ES-I3 (cell line): ENCODE measurements around the gene CARNS1.
"Not testable (repeated sequence)": the region's sequence is repeated elsewhere in the genome, so short reads cannot be mapped to it uniquely, and the experiment has no call there.

Experiments
- H3K36me3 ChIP-seq: 2 replicates; pipeline ENCODE4 v1.6.1; 2013; ENCODE audit warnings: mild to moderate bottlenecking, low read length, control low read depth, moderate library complexity; ENCODE audit not compliant: insufficient read depth
- H3K4me1 ChIP-seq: 2 replicates; pipeline ENCODE4 v1.6.1; 2013; ENCODE audit warnings: mild to moderate bottlenecking, control low read depth, low read length; ENCODE audit not compliant: insufficient read depth
- H3K9ac ChIP-seq: 2 replicates; pipeline ENCODE4 v1.6.1; 2013; ENCODE audit warnings: low read depth, mild to moderate bottlenecking, low read length, moderate library complexity
- H3K9me3 ChIP-seq: 2 replicates; pipeline ENCODE4 v1.6.1; 2013; ENCODE audit warnings: mild to moderate bottlenecking, low read length, moderate library complexity; ENCODE audit not compliant: control insufficient read depth, insufficient read depth

The CARNS1 gene

DNA sequence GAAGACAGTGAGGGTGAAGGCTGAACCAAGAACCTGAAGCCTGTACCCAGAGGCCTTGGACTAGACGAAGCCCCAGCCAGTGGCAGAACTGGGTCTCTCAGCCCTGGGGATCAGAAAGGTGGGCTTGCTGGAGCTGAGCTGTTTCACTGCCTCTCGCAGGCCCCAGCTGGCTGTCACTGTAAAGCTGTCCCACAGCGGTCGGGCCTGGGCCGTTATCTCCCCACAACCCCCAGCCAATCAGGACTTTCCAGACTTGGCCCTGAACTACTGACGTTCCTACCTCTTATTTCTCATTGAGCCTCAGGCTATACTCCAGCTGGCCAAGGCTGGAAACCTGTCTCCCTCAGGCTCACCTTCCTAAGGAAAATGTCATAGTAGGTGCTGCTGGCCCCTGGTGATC lies 17.9 kb upstream of the CARNS1 start:
- H3K36me3 ChIP-seq, result peaks cover 16% of the 10 kb centered on the region

DNA sequence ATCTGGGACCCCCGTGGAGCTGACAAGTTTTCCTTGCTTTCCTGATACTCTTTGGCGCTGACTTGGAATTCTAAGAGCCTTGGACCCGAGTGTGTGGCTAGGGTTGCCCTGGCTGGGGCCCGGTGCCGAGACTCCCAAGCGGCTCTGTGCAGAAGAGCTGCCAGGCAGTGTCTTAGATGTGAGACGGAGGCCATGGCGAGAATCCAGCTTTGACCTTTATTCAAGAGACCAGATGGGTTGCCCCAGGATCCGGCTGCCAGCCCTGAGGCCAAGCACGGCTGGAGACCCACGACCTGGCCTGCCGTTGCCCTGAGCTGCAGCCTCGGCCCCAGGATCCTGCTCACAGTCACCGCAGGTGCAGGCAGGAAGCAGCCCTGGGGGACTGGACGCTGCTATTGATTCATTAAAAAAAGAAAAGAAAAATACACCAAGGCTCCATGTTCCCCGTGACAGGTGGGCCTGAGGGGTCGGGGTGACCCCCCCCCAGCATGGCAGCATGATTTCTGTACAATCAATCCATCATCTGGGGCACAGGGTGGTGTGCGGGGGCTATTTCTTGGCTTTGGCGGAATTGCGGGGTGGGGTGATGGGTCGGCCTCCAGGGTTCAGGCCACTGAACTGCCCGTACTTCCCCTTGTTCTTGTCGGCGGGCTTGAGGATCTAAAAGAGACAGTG lies 17.4 kb upstream of the CARNS1 start:
- peaks cover 16% of the 10 kb centered on the region for H3K36me3 ChIP-seq
- no peak overlapping the region for H3K9ac ChIP-seq
- H3K4me1 ChIP-seq, result peaks cover 24% of the 10 kb centered on the region
- no peaks in the 10 kb centered on the region for H3K9me3 ChIP-seq

More for the DNA sequence above, 17.9 kb upstream of the CARNS1 start:
- H3K9me3 ChIP-seq, result no peaks in the 10 kb centered on the region
- peaks cover 23% of the 10 kb centered on the region for H3K4me1 ChIP-seq
- no peak overlapping the region for H3K9ac ChIP-seq

DNA sequence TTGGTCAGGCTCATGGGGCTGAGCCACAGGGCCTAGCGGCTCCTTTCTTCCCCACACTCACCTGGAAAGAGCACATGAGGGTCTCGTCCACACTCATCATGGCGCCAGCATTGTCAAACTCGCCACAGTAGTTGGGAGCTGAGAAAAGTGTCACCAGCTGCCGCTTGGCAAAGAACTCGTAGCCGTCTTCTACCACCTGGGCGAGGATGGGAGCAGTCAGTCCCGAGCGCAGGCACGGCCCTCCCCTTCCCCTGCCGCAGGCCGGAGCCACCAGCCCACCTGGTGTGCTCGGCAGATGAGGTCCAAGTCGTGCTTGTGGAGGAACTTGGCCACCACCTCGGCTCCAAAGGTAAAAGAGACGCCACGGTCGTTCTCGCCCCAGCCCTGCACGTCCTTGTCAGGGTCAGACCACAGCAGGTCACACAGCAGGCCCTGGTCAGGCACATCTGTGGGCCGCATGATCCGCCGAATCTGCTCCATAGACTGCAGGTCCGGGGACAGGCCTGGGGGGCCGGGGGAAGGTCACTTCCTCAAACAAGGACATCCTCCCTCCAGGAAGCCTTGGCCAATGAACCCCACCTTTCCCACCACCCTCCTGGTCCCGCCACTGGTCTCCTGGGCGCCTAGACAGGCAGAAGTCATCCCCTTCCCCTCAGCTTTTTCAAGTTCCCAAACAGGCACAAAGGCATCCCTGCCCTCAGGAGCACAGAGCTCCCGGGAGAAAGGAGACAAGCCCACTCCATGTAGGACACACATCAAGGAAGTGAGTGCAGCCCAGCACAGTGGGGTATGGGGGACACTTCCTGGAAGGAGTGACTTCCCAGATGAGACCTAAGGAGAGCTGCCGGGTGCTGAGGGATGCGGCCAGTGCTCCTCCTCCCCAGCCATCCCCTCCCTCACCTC lies 16.6 kb upstream of the CARNS1 start:
- Histone ChIP-seq H3K36me3 (peaks cover 16% of the 10 kb centered on the region), H3K4me1 (peaks cover 29% of the 10 kb centered on the region), H3K9me3 (no peaks in the 10 kb centered on the region), H3K9ac (no peak overlapping the region)

DNA sequence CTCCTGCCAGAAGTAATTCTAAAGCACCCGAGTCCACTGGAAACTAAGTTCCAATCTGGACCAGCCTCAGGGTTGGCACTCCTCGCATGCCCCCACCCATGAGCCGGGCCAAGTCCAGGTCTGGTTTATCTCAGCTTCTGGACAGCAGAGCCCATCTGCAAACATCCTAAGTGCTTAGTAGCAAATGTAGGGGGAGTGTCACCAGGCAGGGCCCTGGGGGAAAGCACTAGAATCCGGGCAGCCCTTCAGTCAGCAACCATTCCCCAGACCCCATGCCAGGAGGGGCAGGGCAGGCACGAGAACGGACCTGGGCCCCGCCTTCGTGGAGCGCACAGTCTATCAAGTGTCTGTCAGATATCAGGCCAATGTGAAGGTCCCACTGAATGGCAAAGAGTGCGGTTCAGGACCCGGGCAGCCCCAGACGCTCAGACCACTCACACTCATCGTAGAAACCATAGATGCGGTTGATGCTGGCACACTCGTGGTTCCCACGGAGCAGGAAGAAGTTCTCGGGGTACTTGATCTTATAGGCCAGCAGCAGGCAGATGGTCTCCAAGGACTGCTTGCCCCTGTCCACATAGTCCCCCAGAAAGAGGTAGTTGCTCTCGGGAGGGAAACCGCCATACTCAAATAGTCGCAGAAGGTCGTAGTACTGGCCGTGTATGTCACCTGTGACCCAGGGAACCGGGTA lies 15.1 kb upstream of the CARNS1 start:
- Histone ChIP-seq H3K9ac (peak overlapping the region; percentile 91; the same call in 1 of the 2 replicates), H3K36me3 (peaks cover 16% of the 10 kb centered on the region), H3K9me3 (no peaks in the 10 kb centered on the region), H3K4me1 (peaks cover 29% of the 10 kb centered on the region)

DNA sequence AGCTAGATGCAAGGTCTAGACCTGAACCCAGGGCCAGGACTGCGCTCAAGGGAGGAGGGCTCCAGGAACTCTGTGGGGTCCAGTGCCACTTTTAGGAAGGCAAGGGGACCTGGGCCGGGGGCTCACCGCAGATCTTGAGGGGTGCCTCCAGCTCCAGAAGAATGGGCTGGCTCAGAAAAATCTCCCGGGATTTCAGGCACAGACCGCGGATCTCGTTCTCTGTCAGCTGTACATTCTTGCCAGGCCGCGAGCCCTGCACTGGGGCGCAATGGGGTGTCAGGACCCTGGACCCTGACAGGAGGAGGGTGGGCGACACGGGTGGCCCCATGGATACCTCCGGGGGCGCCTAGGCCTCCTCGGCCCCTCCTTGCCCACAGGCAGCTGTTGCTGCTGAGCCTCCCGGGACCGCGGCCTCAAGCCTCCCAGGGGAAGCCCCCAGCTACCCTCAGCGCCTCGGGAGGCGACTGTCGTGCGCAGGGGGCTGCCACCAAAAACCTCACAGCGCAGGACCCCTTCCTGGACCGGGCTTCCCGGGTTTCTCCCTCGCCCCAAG lies 14.5 kb upstream of the CARNS1 start:
- peak overlapping the region; percentile 91 for H3K9ac ChIP-seq
- no peaks in the 10 kb centered on the region for H3K9me3 ChIP-seq
- H3K4me1 ChIP-seq, result peaks cover 28% of the 10 kb centered on the region
- H3K36me3 ChIP-seq, result peaks cover 16% of the 10 kb centered on the region

DNA sequence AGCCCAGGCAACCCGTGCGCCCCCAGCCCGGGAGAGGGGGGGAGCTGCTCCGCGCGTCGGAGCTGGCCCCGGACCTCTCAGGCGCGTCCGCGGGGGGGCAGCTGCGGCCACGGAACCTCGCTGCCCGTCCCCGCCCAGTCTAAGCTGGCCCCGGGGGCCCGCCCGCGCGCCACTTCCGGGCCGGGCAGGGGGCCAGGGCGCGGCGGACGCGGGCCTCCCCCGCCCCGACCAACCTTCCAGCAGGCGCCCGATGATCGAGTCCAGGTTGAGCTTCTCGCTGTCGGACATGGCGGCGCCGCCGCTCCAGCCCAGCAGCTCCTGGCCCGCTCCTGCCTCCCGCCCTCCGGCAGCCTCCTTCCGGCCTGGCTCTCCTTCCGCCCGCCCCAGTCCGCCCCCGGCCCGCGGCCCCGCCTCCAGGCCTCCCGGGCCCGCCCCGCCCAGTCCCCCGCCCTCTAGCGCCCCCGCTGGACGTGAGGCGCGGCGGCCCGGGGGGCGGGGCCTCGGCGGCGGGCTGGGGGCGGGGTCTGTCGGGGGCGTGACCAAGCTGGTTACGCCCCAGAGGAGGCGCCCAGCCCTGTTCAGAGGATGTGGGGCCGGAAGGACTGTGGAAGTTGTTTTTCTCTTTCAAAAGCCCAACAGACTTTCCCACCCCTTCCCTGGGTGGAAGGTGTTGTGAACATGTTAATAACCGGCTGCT lies 13.8 kb upstream of the CARNS1 start, which contains the start of gene PPP1CA:
PPP1CA (minus strand) TSS at position 364 of the 697 bp plus-strand sequence; CDS start at position 288, 76 bp downstream.
- Histone ChIP-seq H3K4me1 (peaks cover 22% of the 10 kb centered on the region; the same call in 1 of the 2 replicates), H3K9me3 (no peaks in the 10 kb centered on the region), H3K9ac (peak within 1 kb of the TSS; percentile 91), H3K36me3 (peaks cover 16% of the 10 kb centered on the region)

DNA sequence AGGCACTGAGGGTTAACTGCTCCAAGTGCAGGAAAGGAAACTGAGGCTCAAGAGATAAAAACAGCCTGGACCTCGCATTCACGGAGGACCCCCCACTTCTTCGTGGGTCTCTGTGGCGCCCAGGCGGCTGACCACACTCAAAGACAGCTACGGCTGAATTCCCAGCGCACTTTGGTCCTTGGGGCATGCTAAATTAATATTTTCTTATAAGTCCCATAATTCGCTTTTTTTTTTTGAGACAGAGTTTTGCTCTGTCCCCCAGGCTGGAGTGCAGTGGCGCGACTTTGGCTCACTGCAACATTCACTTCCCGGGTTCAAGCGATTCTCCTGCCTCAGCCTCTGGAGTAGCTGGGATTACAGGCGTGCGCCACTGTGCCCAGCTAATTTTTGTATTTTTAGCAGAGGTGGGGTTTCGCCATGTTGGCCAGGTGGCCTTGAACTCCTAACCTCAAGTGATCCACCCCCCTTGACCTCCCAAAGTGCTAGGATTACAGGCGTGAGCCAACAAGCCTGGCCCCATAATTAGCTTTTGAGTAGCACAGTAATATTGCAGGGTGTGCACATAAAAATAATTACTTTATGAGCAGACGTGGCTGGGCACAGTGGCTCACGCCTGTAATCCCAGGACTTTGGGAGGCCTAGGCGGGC lies 13.2 kb upstream of the CARNS1 start:
- not testable (repeated sequence) for H3K9me3 ChIP-seq, H3K9ac ChIP-seq
- H3K4me1 ChIP-seq, result peaks cover 20% of the 10 kb centered on the region; the same call in 1 of the 2 replicates

DNA sequence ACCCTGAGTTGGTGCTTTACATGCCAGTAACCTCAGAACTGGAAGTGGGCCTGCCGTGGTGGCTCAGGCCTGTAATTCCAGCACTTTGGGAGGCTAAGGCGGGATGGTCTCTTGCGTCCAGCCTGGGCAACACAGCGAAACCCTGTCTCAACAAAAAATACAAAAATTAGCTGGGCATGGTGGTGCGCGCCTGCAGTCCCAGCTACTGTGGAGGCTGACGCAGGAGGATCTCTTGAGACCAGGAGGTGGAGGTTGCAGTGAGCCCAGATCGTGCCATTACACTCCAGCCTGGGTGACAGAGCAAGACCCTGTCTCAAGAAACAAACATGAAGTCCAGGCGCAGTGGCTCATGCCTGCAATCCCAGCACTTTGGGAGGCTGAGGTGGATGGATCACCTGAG lies 12.4 kb upstream of the CARNS1 start:
- H3K9ac ChIP-seq, result not testable (repeated sequence)
- H3K4me1 ChIP-seq, result peaks cover 13% of the 10 kb centered on the region; the same call in 1 of the 2 replicates

More for the DNA sequence above, 13.2 kb upstream of the CARNS1 start:
- peaks cover 15% of the 10 kb centered on the region for H3K36me3 ChIP-seq

DNA sequence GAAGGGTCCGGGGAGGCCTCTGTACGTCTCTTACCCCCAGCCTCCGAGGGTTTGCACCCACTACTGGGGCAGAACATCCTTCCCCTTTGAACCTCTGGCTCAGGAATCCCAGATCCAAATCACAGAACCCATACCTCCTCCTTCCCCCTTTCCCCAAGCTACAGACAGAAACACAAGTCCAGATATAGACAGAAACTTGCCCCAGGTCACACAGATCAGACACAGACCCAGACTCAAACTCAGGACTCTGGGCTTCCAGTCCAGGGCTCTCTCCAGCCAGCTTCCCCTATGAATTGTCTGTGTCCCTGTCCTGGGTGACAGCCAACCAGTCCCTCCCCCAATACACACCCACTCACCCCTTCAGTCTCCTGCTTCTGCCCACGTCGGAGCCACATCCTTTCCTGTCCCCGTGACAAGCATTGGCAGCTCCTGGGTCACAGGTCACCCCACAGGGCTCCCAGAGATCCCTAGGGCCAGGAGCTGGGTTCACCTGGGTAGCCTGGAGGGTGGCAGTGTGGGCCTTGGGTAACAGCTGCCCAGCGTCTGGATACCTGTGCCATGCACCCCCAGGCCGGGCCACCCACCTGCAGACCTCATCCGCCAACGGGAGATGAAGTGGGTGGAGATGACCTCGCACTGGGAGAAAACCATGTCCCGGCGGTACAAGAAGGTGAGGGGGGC lies 10.8 kb upstream of the CARNS1 start:
- no peaks in the 10 kb centered on the region for H3K9me3 ChIP-seq
- H3K9ac ChIP-seq, result no peak overlapping the region
- peaks cover 13% of the 10 kb centered on the region; the same call in 1 of the 2 replicates for H3K4me1 ChIP-seq
- H3K36me3 ChIP-seq, result 0 out of 2 replicates have a peak, but pooled peaks cover under 1% of the 10 kb centered on the region

More for the DNA sequence above, 12.4 kb upstream of the CARNS1 start:
- not testable (repeated sequence) for H3K9me3 ChIP-seq, H3K36me3 ChIP-seq

DNA sequence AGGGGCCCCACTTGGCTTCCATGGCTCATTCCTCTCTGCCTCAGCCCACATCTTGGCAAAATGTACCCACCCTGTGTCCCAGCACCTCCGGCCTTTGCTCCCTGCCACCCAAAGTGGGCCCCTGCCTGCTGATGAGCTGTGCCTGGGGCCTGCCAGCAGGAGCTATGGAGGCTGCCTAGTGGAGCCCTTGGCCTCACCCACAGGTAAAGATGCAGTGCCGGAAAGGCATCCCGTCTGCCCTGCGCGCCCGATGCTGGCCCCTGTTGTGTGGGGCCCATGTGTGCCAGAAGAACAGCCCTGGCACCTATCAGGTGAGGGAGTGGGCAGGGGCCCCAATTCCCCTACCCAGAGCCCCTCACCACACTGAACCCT lies 10.3 kb upstream of the CARNS1 start:
- no peaks in the 10 kb centered on the region for H3K36me3 ChIP-seq
- no peaks in the 10 kb centered on the region for H3K9me3 ChIP-seq
- H3K4me1 ChIP-seq, result peaks cover 16% of the 10 kb centered on the region; the same call in 1 of the 2 replicates
- no peak overlapping the region for H3K9ac ChIP-seq

DNA sequence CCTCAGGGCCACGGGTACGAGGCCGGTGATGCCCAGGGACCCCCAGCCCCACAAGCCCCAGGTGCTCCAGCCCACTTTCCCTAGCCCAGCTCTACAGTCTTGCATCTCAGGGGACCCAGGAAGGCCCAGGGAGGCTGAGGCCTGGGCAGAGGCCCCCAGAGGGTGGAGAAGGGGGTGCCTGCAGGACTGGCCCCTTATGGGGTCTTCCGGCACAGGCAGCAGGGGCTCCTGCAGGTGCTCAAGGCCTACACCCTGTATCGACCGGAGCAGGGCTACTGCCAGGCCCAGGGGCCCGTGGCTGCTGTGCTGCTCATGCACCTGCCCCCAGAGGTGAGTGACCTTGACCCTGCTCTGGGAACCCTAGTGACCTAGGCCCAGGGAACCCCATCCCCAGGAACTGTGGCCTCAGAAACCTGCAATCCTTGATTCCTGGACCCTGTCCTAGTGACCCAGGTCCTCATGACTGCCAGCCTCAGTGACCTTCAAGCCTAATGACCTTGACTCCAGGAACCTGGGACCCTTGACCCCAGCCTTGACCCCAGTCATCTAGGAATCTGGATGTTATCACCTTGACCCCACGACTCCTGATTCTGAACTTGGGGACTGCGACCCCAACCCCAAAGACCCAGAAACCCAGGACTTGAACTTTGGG lies 9.7 kb upstream of the CARNS1 start:
- peaks cover 16% of the 10 kb centered on the region; the same call in 1 of the 2 replicates for H3K4me1 ChIP-seq
- H3K36me3 ChIP-seq, result no peaks in the 10 kb centered on the region
- H3K9ac ChIP-seq, result no peak overlapping the region
- no peaks in the 10 kb centered on the region for H3K9me3 ChIP-seq

DNA sequence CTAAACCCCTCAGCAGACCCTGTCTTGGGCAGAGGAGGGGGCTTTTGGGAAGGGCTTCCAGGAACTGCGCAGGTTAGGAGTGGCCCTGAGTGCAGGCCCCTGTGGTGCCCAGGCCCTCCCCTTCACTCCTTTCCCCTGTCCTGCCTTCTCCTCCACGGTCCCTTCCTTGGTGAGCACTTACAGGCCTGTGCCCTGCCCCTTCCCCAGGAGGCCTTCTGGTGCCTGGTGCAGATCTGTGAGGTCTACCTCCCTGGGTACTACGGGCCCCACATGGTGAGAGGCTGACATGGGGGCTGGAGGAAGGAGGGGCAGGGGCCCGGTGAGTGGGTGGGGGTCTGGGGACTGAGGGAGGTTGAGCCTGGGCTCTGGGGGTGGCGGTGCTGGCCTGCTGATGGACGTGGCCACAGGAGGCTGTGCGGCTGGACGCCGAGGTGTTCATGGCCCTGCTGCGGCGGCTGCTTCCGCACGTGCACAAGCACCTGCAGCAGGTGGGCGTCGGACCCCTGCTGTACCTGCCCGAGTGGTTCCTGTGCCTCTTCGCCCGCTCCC lies 9.0 kb upstream of the CARNS1 start:
- H3K36me3 ChIP-seq, result no peaks in the 10 kb centered on the region
- H3K9me3 ChIP-seq, result no peaks in the 10 kb centered on the region
- peaks cover 16% of the 10 kb centered on the region; the same call in 1 of the 2 replicates for H3K4me1 ChIP-seq
- no peak overlapping the region for H3K9ac ChIP-seq
